ENCODE measurements around the gene NDUFS2.
A peak's percentile ranks its signal among the peaks of the same experiment; 100 is the strongest.

The NDUFS2 gene

GRCh38 chr1:161201836-161202712 lies at the start of gene NDUFS2:
NDUFS2 (plus strand) TSS chr1:161202367; CDS start chr1:161202386, 19 bp downstream.
- TF ChIP-seq CTCF (IDR thresholded peaks at IDR 0.05; ENCODE audit: poor library complexity, severe bottlenecking): peak; percentile 38
- peaks cover 6% of the 10 kb centered on the region for H3K4me1 ChIP-seq (ENCODE audit: insufficient read depth, poor library complexity, severe bottlenecking)
- peak; percentile 96 for ATAC-seq (ENCODE audit: low read depth)

GRCh38 chr1:161153176-161153575 lies 49.0 kb upstream of the NDUFS2 start:
- H3K27ac ChIP-seq (ENCODE audit: poor library complexity, severe bottlenecking): peak overlapping the region; percentile 86
- H3K4me3 ChIP-seq (ENCODE audit: severe bottlenecking): peak overlapping the region; percentile 64
- no peaks in the 10 kb centered on the region for H3K27me3 ChIP-seq (ENCODE audit: insufficient read depth, poor library complexity, severe bottlenecking)
- ATAC-seq (ENCODE audit: low read depth) (no peak), DNase-seq (ENCODE audit: low spot score) (no peak)
- no peak for TF ChIP-seq CTCF (IDR thresholded peaks at IDR 0.05; ENCODE audit: poor library complexity, severe bottlenecking)
- no peaks in the 10 kb centered on the region for H3K9me3 ChIP-seq (ENCODE audit: severe bottlenecking)
- H3K4me1 ChIP-seq (ENCODE audit: insufficient read depth, poor library complexity, severe bottlenecking): no peaks in the 10 kb centered on the region
- no peaks in the 10 kb centered on the region; the same call in 1 of the 2 replicates for H3K36me3 ChIP-seq (ENCODE audit: low read depth)

More at GRCh38 chr1:161201836-161202712, at the start of gene NDUFS2:
- Histone ChIP-seq H3K36me3 (ENCODE audit: low read depth) (peaks cover 39% of the 10 kb centered on the region), H3K27me3 (ENCODE audit: insufficient read depth, poor library complexity, severe bottlenecking) (no peaks in the 10 kb centered on the region), H3K4me3 (ENCODE audit: severe bottlenecking) (peak within 1 kb of the TSS; percentile 58), H3K9me3 (ENCODE audit: severe bottlenecking) (no peaks in the 10 kb centered on the region), H3K27ac (ENCODE audit: poor library complexity, severe bottlenecking) (peak within 1 kb of the TSS; percentile 47)
- peak; percentile 98 for DNase-seq (ENCODE audit: low spot score)

DNA sequence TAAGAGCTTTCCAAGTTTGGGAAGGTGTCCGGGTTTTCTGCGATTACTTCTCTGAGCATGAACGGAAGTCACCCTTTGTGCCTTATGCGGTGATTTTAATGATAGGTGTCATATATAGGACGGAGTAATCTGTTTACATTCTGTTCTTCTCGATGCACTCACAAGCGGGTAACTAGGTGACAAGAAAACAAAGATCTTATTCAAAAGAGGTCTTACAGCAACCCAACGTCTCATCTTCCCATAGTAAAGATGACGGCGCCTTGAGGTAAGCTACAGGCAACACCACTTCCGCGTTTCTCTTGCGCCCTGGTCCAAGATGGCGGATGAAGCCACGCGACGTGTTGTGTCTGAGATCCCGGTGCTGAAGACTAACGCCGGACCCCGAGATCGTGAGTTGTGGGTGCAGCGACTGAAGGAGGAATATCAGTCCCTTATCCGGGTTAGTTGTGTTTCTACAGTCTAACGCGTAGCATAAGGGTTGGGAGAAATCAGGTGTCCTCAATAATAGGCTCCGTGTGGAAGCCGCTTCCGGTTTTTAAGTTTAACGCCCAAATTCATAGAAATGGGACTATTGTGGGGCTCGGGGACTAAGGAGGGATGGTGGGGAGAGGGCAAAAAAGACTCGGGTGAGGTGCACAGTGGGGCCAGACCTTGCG lies 48.4 kb upstream of the NDUFS2 start, which contains the start of gene UFC1:
Gene UFC1 (plus strand): TSS at position 297 of the 656 bp plus-strand sequence. CDS start 20 bp downstream, at position 317.
- Histone ChIP-seq H3K4me3 (ENCODE audit: severe bottlenecking) (peak within 1 kb of the TSS; percentile 64), H3K4me1 (ENCODE audit: insufficient read depth, poor library complexity, severe bottlenecking) (no peaks in the 10 kb centered on the region), H3K27ac (ENCODE audit: poor library complexity, severe bottlenecking) (peak within 1 kb of the TSS; percentile 86), H3K36me3 (ENCODE audit: low read depth) (no peaks in the 10 kb centered on the region; the same call in 1 of the 2 replicates), H3K27me3 (ENCODE audit: insufficient read depth, poor library complexity, severe bottlenecking) (no peaks in the 10 kb centered on the region), H3K9me3 (ENCODE audit: severe bottlenecking) (no peaks in the 10 kb centered on the region)
- ATAC-seq (ENCODE audit: low read depth): peak; percentile 94
- TF ChIP-seq CTCF (IDR thresholded peaks at IDR 0.05; ENCODE audit: poor library complexity, severe bottlenecking): no peak
- DNase-seq (ENCODE audit: low spot score): peak; percentile 79

DNA sequence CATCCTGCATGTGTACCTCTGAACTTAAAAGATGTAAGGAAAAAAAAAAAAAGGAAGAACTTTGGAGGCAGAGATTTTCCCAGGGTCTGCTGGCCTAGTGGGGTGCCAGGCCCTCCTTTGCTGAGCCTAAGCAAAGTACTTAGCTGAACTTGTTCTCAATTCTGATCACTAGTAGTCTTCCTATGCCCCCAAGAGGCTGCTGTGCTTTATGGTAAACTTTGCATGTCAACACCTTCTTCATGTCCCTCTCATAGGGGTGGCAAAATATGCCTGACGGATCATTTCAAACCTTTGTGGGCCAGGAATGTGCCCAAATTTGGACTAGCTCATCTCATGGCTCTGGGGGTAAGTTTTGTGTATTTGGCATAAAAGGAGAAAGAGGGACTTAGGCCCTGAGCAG lies 44.3 kb upstream of the NDUFS2 start:
- Histone ChIP-seq H3K9me3 (ENCODE audit: severe bottlenecking) (no peaks in the 10 kb centered on the region), H3K4me1 (ENCODE audit: insufficient read depth, poor library complexity, severe bottlenecking) (no peaks in the 10 kb centered on the region), H3K27me3 (ENCODE audit: insufficient read depth, poor library complexity, severe bottlenecking) (no peaks in the 10 kb centered on the region), H3K36me3 (ENCODE audit: low read depth) (peaks cover 15% of the 10 kb centered on the region), H3K27ac (ENCODE audit: poor library complexity, severe bottlenecking) (no peak overlapping the region), H3K4me3 (ENCODE audit: severe bottlenecking) (no peak overlapping the region)
- ATAC-seq (ENCODE audit: low read depth) (no peak), DNase-seq (ENCODE audit: low spot score) (no peak)
- no peak for TF ChIP-seq CTCF (IDR thresholded peaks at IDR 0.05; ENCODE audit: poor library complexity, severe bottlenecking)
